Neuronal stem cell (in vitro differentiated cells): Measurements from ENCODE around the gene OR4D1. TPM values are rescaled to one million over a fixed set of nuclear protein-coding genes. Genes with fewer than 3 reads are reported as not detected.
A peak's percentile ranks its signal among the peaks of the same experiment; 100 is the strongest.
"Not testable (repeated sequence)": the region's sequence is repeated elsewhere in the genome, so short reads cannot be mapped to it uniquely, and the experiment has no call there.

Experiments used
- DNase-seq: peaks from one replicate; pipeline ENCODE4 v3.0.0-alpha.2; 2013; ENCODE audit warnings: low spot score
- H2AFZ ChIP-seq: one replicate; pipeline ENCODE4 v1.6.1; 2013; ENCODE audit warnings: mild to moderate bottlenecking, low read length, inconsistent platforms
- H2AK5ac ChIP-seq: 2 replicates; pipeline ENCODE4 v1.6.1; 2013; ENCODE audit warnings: low read depth, mild to moderate bottlenecking, inconsistent platforms, low read length, moderate library complexity, mixed read lengths
- H2BK120ac ChIP-seq: 2 replicates; pipeline ENCODE4 v1.6.1; 2013; ENCODE audit warnings: low read depth, mild to moderate bottlenecking, inconsistent platforms, low read length, moderate library complexity, mixed read lengths
- H2BK12ac ChIP-seq: one replicate; pipeline ENCODE4 v1.6.1; 2013; ENCODE audit warnings: low read length, inconsistent platforms
- H2BK15ac ChIP-seq: 2 replicates; pipeline ENCODE4 v1.6.1; 2013; ENCODE audit warnings: mild to moderate bottlenecking, low read length, inconsistent platforms, mixed read lengths
- H2BK5ac ChIP-seq: one replicate; pipeline ENCODE4 v1.6.1; 2013; ENCODE audit warnings: inconsistent platforms, mild to moderate bottlenecking, low read length, moderate library complexity
- H3K14ac ChIP-seq: one replicate; pipeline ENCODE4 v1.6.1; 2013; ENCODE audit warnings: low read length, inconsistent platforms
- H3K18ac ChIP-seq: 2 replicates; pipeline ENCODE4 v1.6.1; 2013; ENCODE audit warnings: low read length, inconsistent platforms
- H3K23ac ChIP-seq: 2 replicates; pipeline ENCODE4 v1.6.1; 2013; ENCODE audit warnings: low read depth, mild to moderate bottlenecking, mixed read lengths, low read length, inconsistent platforms; ENCODE audit not compliant: poor library complexity
- H3K27ac ChIP-seq: replicated peaks from 3 replicates; pipeline ENCODE4 v1.5.1; 2013; ENCODE audit warnings: low read length, inconsistent platforms
- H3K27me3 ChIP-seq, 3 experiments: 2 replicates each; pipeline ENCODE4 v1.6.1; 2013; ENCODE audit warnings: low read length in 3 of 3, mild to moderate bottlenecking in 2 of 3, inconsistent platforms in 1 of 3, low read depth in 1 of 3, mixed read lengths in 1 of 3, moderate library complexity in 1 of 3; ENCODE audit not compliant: control insufficient read depth in 3 of 3, insufficient read depth in 3 of 3
- H3K36me3 ChIP-seq, 2 donors: replicated peaks in 1 of 2; 2 replicates each; pipeline ENCODE4 v1.6.1; 2013; ENCODE audit warnings: low read length in 2 of 2; ENCODE audit not compliant: control insufficient read depth in 2 of 2, insufficient read depth in 2 of 2
- H3K4ac ChIP-seq: 2 replicates; pipeline ENCODE4 v1.6.1; 2013; ENCODE audit warnings: inconsistent platforms, mild to moderate bottlenecking, low read length, moderate library complexity
- H3K4me1 ChIP-seq, 2 donors: 1 replicate in 1 of 2; 2 replicates in 1 of 2; pipeline ENCODE4 v1.6.1; 2013; ENCODE audit warnings: low read length in 2 of 2, low read depth in 1 of 2; ENCODE audit not compliant: control insufficient read depth in 2 of 2, insufficient read depth in 1 of 2
- H3K4me2 ChIP-seq: one replicate; pipeline ENCODE4 v1.6.1; 2013; ENCODE audit warnings: mild to moderate bottlenecking, low read length, inconsistent platforms; ENCODE audit not compliant: insufficient read depth, poor library complexity, severe bottlenecking
- H3K4me3 ChIP-seq, 2 donors: 2 replicates each; pipeline ENCODE4 v1.5.1; 2013; ENCODE audit warnings: low read length in 2 of 2, mild to moderate bottlenecking in 2 of 2, inconsistent platforms in 1 of 2, moderate library complexity in 1 of 2
- H3K79me1 ChIP-seq: one replicate; pipeline ENCODE4 v1.6.1; 2013; ENCODE audit warnings: low read depth, mild to moderate bottlenecking, inconsistent platforms, low read length, moderate library complexity
- H3K9ac ChIP-seq: one replicate; pipeline ENCODE4 v1.6.1; 2013; ENCODE audit warnings: mild to moderate bottlenecking, low read depth, low read length, inconsistent platforms; ENCODE audit not compliant: poor library complexity
- H3K9me3 ChIP-seq, 2 donors: replicated peaks in 1 of 2; 2 replicates each; pipeline versions ENCODE3 to v1.6.1; 2013; ENCODE audit warnings: low read length in 2 of 2, mild to moderate bottlenecking in 2 of 2, inconsistent platforms in 1 of 2, low read depth in 1 of 2, mixed read lengths in 1 of 2, moderate library complexity in 1 of 2; ENCODE audit not compliant: control insufficient read depth in 2 of 2, insufficient read depth in 1 of 2
- H4K8ac ChIP-seq: one replicate; pipeline ENCODE4 v1.6.1; 2013; ENCODE audit warnings: low read depth, mild to moderate bottlenecking, inconsistent platforms, low read length, moderate library complexity
- H4K91ac ChIP-seq: one replicate; pipeline ENCODE4 v1.6.1; 2013; ENCODE audit warnings: low read length, low read depth, mild to moderate bottlenecking, inconsistent platforms; ENCODE audit not compliant: poor library complexity
- WGBS, 2 donors: extraction: QIAGEN DNeasy Blood & Tissue Kit; methylation state at CpG; one replicate each; pipeline ENCODE4 v1.1.7; 2013; ENCODE audit warnings: missing lambda C conversion rate in 2 of 2, mixed read lengths in 1 of 2; ENCODE audit not compliant: insufficient read length in 2 of 2, insufficient replicate concordance in 1 of 2; ENCODE audit errors: extremely low coverage in 2 of 2; 5-methylcytosine and 5-hydroxymethylcytosine counted together
- polyA plus RNA-seq, 2 experiments: library from polyadenylated mRNA; stranded (reverse); fragments of 200-250 nt; gene quantifications; one replicate each; pipeline ENCODE4 v1.2.3, GENCODE V29; 2013

Gene OR4D1
- polyA plus RNA-seq (2013, experiment 1 of 2) = 0.17 TPM
- 0.19 TPM for polyA plus RNA-seq (2013, experiment 2 of 2)

DNA sequence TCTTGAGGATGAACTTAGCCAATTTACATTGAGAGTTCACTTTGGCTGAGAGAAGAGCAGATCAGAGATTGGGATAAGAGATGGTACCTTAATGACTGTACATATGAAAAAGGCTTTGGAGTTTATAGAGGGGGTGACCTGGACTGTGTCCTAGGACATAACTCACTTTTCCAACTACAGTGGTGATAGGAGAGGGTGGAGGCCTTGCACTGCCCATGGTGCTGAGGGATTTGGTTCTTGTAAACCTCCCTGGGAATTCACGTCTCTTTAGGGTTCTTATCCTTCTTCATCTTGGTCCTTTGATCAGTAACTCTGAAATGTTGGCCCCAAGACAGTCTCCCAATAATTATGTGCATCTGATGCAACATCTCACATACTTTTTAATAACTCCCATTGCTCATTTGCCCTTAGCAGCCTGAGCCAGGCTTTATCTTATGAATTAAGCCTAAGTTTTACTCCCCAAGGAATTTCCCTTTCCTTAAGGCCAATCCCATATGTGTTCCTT, at the start of gene OR4D1:
OR4D1 (plus strand) TSS at position 455 of the 505 bp plus-strand sequence. CDS start 6,770 bp downstream, outside the sequence.
- Histone ChIP-seq H4K8ac (no peak within 1 kb of the TSS), H3K14ac (no peak within 1 kb of the TSS), H2BK120ac (no peak within 1 kb of the TSS), H3K4ac (no peak within 1 kb of the TSS), H4K91ac (no peak within 1 kb of the TSS), H3K9ac (no peak within 1 kb of the TSS), H2AK5ac (no peak within 1 kb of the TSS), H3K79me1 (no peaks in the 10 kb centered on the region), H3K36me3 (no peaks in the 10 kb centered on the region), H3K4me2 (no peak within 1 kb of the TSS), H3K4me1 (no peaks in the 10 kb centered on the region), H2AFZ (no peak within 1 kb of the TSS), H3K27me3 (peaks cover 0 to 50% (median 5%) of the 10 kb centered on the region in 3 experiments), H3K18ac (no peak within 1 kb of the TSS), H2BK12ac (no peak within 1 kb of the TSS), H3K4me3 (peak within 1 kb of the TSS in 1 of 2 donors; percentile 1), H3K27ac (no peak within 1 kb of the TSS), H3K9me3 (peaks cover 2 to 12% of the 10 kb centered on the region in 2 donors), H2BK15ac (no peak within 1 kb of the TSS), H3K23ac (no peak within 1 kb of the TSS), H2BK5ac (no peak within 1 kb of the TSS)
- no peak for DNase-seq
- whole genome bisulfite sequencing, 2 donors = no CpG with 5 or more reads among the region's 1 CpG

DNA sequence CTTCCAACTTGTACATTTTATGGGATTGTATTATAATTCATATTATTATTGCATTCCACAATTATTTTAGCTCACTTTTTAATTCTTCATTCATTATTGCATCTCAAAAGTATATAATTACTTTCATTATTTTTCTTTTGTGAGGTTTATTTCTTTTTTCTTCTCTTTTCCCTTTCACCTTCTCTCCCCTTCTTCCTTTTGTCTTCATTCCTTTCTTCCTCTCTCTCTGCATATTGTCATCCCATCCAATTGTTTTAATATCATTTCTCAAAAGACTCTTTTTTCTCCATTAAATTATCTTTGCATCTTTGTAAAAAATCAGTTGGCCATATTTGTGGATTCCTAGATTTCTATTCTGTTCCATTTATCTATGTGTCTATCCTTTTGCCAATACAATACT, 47.7 kb upstream of the OR4D1 start:
- Histone ChIP-seq H3K4ac (no peak overlapping the region), H3K27ac (no peak overlapping the region), H2BK12ac (no peak overlapping the region), H3K27me3 (no peaks in the 10 kb centered on the region), H3K9me3 (peaks cover 0 to 1% of the 10 kb centered on the region in 2 donors), H3K18ac (no peak overlapping the region), H4K91ac (no peak overlapping the region), H3K9ac (no peak overlapping the region), H3K4me3 (no peak overlapping the region), H3K14ac (no peak overlapping the region), H3K23ac (no peak overlapping the region), H2AFZ (no peak overlapping the region), H2BK5ac (no peak overlapping the region), H3K36me3 (peaks cover 5 to 19% of the 10 kb centered on the region in 2 donors), H2BK120ac (no peak overlapping the region), H4K8ac (no peak overlapping the region), H3K4me1 (no peaks in the 10 kb centered on the region), H3K79me1 (no peaks in the 10 kb centered on the region), H3K4me2 (no peak overlapping the region), H2AK5ac (no peak overlapping the region), H2BK15ac (no peak overlapping the region)
- no peak for DNase-seq

- not testable (repeated sequence) for H3K23ac ChIP-seq, H3K4ac ChIP-seq, H4K8ac ChIP-seq, H3K9me3 ChIP-seq, H2BK5ac ChIP-seq, DNase-seq, H4K91ac ChIP-seq, H2AK5ac ChIP-seq, H3K18ac ChIP-seq, H3K14ac ChIP-seq, H3K4me1 ChIP-seq, H3K4me2 ChIP-seq, H2BK15ac ChIP-seq, H2BK120ac ChIP-seq, H3K27me3 ChIP-seq, H2AFZ ChIP-seq, H3K4me3 ChIP-seq, H3K27ac ChIP-seq, H3K9ac ChIP-seq, H3K36me3 ChIP-seq, H3K79me1 ChIP-seq, H2BK12ac ChIP-seq
These were observed 46.3 kb upstream of the OR4D1 start for GRCh38 chr17:58101898-58102297.

DNA sequence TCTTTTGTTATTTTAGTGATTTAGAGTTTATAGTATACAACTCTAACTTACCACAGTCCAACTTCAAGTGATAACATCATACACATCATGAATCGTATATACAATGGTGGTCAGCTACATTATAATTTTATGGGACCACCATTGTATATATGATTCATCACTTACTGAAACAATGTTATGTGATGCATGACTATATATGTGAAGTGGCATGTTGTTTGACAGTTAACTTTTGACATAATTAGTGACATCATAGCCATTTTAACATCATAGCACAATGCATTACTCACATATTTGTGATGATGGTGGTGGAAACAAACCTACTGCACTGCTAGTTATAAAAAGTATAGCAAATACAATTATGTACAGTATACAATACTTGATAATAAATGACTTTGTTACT, 43.1 kb upstream of the OR4D1 start:
- WGBS, 2 donors = no CpG with 5 or more reads among the region's 1 CpG
- Histone ChIP-seq H2AK5ac (no peak overlapping the region), H2BK12ac (no peak overlapping the region), H3K36me3 (no peaks in the 10 kb centered on the region), H2BK15ac (no peak overlapping the region), H3K4ac (no peak overlapping the region), H2BK5ac (no peak overlapping the region), H3K4me1 (no peaks in the 10 kb centered on the region), H4K8ac (no peak overlapping the region), H2BK120ac (no peak overlapping the region), H2AFZ (no peak overlapping the region), H3K14ac (no peak overlapping the region), H3K79me1 (no peaks in the 10 kb centered on the region), H3K18ac (no peak overlapping the region), H3K23ac (no peak overlapping the region), H3K9me3 (peaks cover 0 to 8% of the 10 kb centered on the region in 2 donors), H3K27ac (no peak overlapping the region), H4K91ac (no peak overlapping the region), H3K9ac (no peak overlapping the region), H3K4me2 (no peak overlapping the region), H3K4me3 (no peak overlapping the region), H3K27me3 (no peaks in the 10 kb centered on the region)
- DNase-seq = no peak
